Endothelial cell of umbilical vein (primary cell): ENCODE results near the gene FHOD3. TPM values are rescaled to one million over a fixed set of nuclear protein-coding genes. Genes with fewer than 3 reads are reported as not detected.

ENCODE experiments used
- BruUV-seq: library from RNA; stranded (reverse); fragments of 400-500 nt; replicated peaks from 2 replicates; lab custom pipeline; 2021; lab: Mats Ljungman, UMichigan
- CTCF ChIA-PET: fragments of 300-600, 350-600 bp; sonication (Branson Sonifier 250); formaldehyde crosslinking; loops from one replicate; lab custom pipeline; 2021; ENCODE audit warnings: antibody characterized with exemption, inconsistent platforms; lab: Charles Lee
- POLR2A ChIA-PET: fragments of 300-600, 350-600 bp; sonication (Branson Sonifier 250); formaldehyde crosslinking; loops from one replicate; lab custom pipeline; 2021; ENCODE audit warnings: antibody characterized with exemption, inconsistent platforms; lab: Charles Lee
- DNase-seq: peaks from one replicate; pipeline ENCODE4 v3.0.0-alpha.2; 2011; ENCODE audit warnings: low read depth, low spot score
- FAIRE-seq: peaks from 2 replicates; lab custom pipeline; 2011; peaks lifted over from hg19 to GRCh38; lab: Jason Lieb, UNC
- H2AFZ ChIP-seq: 2 replicates; pipeline ENCODE4 v1.6.0; 2012; ENCODE audit warnings: low read depth, low read length, control low read depth, inconsistent platforms
- H3K27ac ChIP-seq: 2 replicates; pipeline ENCODE4 v1.5.1; 2011; ENCODE audit warnings: low read depth, mild to moderate bottlenecking, control low read depth, low read length, moderate library complexity; ENCODE audit not compliant: insufficient read depth
- H3K27me3 ChIP-seq, 2 experiments: 2 replicates each; pipeline versions ENCODE4 v1.6.0 to v1.6.1; 2011; ENCODE audit warnings: low read length in 2 of 2, mixed read lengths in 1 of 2; ENCODE audit not compliant: control insufficient read depth in 2 of 2, insufficient read depth in 2 of 2
- H3K36me3 ChIP-seq, 2 experiments: 2 replicates in 1 of 2; 3 replicates in 1 of 2; pipeline ENCODE4 v1.5.1; 2011; ENCODE audit warnings: low read length in 2 of 2, mild to moderate bottlenecking in 1 of 2, moderate library complexity in 1 of 2; ENCODE audit not compliant: control insufficient read depth in 2 of 2, insufficient read depth in 2 of 2; ENCODE audit errors: extremely low read depth in 1 of 2
- H3K4me1 ChIP-seq: 3 replicates; pipeline ENCODE4 v1.5.1; 2011; ENCODE audit warnings: mild to moderate bottlenecking, low read length; ENCODE audit not compliant: control insufficient read depth, insufficient read depth; ENCODE audit errors: extremely low read depth
- H3K4me2 ChIP-seq: 2 replicates; pipeline ENCODE4 v1.6.1; 2011; ENCODE audit warnings: low read length, control low read depth, mixed read lengths; ENCODE audit not compliant: insufficient read depth
- H3K4me3 ChIP-seq, 3 experiments: fragments of 200-600 bp in 1 of 3; sonication (generic), shearing (Covaris generic) in 1 of 3; replicated peaks in 1 of 3; 2 replicates each; pipeline ENCODE4 v1.5.1; 2011 to 2016; ENCODE audit warnings: control low read depth in 3 of 3, low read length in 3 of 3, mild to moderate bottlenecking in 2 of 3, inconsistent platforms in 1 of 3, low read depth in 1 of 3, moderate library complexity in 1 of 3; ENCODE audit not compliant: insufficient read depth in 1 of 3
- H3K79me2 ChIP-seq: 2 replicates; pipeline ENCODE4 v1.6.0; 2012; ENCODE audit warnings: low read length, inconsistent platforms; ENCODE audit not compliant: control insufficient read depth, insufficient read depth
- H3K9ac ChIP-seq: replicated peaks from 2 replicates; pipeline ENCODE3; 2011; ENCODE audit warnings: low read length, control low read depth; ENCODE audit not compliant: insufficient read depth; ENCODE audit errors: extremely low read depth
- H3K9me1 ChIP-seq: replicated peaks from 3 replicates; pipeline ENCODE4 v1.6.0; 2011; ENCODE audit warnings: mild to moderate bottlenecking, low read length; ENCODE audit not compliant: control insufficient read depth, insufficient read depth; ENCODE audit errors: extremely low read depth
- H3K9me3 ChIP-seq: replicated peaks from 2 replicates; pipeline ENCODE4 v1.5.1; 2012; ENCODE audit warnings: low read length, inconsistent platforms; ENCODE audit not compliant: control insufficient read depth, insufficient read depth
- H4K20me1 ChIP-seq: replicated peaks from 2 replicates; pipeline ENCODE3; 2011; ENCODE audit warnings: mild to moderate bottlenecking, low read length; ENCODE audit not compliant: control insufficient read depth, insufficient read depth; ENCODE audit errors: extremely low read depth
- EZH2 ChIP-seq: IDR thresholded peaks from 2 replicates; pipeline ENCODE4 v1.6.1; 2012; ENCODE audit warnings: borderline replicate concordance, low read depth, mild to moderate bottlenecking, moderate library complexity, low read length, inconsistent platforms; ENCODE audit not compliant: severe bottlenecking
- FOS ChIP-seq: IDR thresholded peaks from 2 replicates; pipeline ENCODE4 v1.6.1; 2011; ENCODE audit warnings: mild to moderate bottlenecking, low read length, moderate library complexity, borderline replicate concordance; ENCODE audit not compliant: insufficient read depth
- GATA2 ChIP-seq: IDR thresholded peaks from 2 replicates; pipeline ENCODE4 v1.7.0; 2011; ENCODE audit warnings: low read depth, mild to moderate bottlenecking, moderate library complexity, mixed read lengths, low read length; ENCODE audit not compliant: insufficient read length, insufficient read depth
- JUN ChIP-seq: IDR thresholded peaks from 2 replicates; pipeline ENCODE4 v1.6.1; 2011; ENCODE audit warnings: borderline replicate concordance, low read depth; ENCODE audit not compliant: insufficient read length, insufficient read depth
- MYC ChIP-seq: IDR thresholded peaks from one replicate; pipeline ENCODE4 v1.6.1; 2011; ENCODE audit warnings: mild to moderate bottlenecking, low read depth, low read length
- POLR2A ChIP-seq: IDR thresholded peaks from 2 replicates; pipeline ENCODE4 v1.6.1; 2012; ENCODE audit warnings: low read depth, mild to moderate bottlenecking, control low read depth, low read length
- POLR2AphosphoS5 ChIP-seq: IDR thresholded peaks from 2 replicates; pipeline ENCODE4 v1.6.1; 2012; ENCODE audit warnings: low read depth, mild to moderate bottlenecking, control low read depth, low read length, moderate library complexity; ENCODE audit not compliant: insufficient read depth
- dilution Hi-C: fragments of 300-500 bp; cut with MboI; formaldehyde crosslinking; loops from one replicate; pipeline ENCODE4 v1.15.0; 2019; ENCODE audit warnings: low sequenced_read_pairs; ENCODE audit not compliant: extremely low pct_ligation_motif_present
- intact Hi-C: fragments of 100-400 bp; cut with micrococcal nuclease; formaldehyde crosslinking; loops from one replicate; pipeline ENCODE4 v1.10.0; 2022
- polyA plus RNA-seq, 4 experiments: library from polyadenylated mRNA; depleted of rRNA in 3 of 4; stranded (reverse) in 3 of 4; unstranded in 1 of 4; fragments of >200 nt; gene quantifications; 2 replicates each; pipeline versions ENCODE4 v1.2.1 to v1.2.3, GENCODE V29; 2011 to 2012; ENCODE audit warnings: missing spikeins in 1 of 4
- total RNA-seq: library from RNA; stranded (reverse); gene quantifications from 2 replicates; pipeline ENCODE4 v1.2.3, GENCODE V29; 2021
- TF ChIP-seq, protein P1 (sequence below), 2 donors: IDR thresholded peaks; 1 replicate in 1 of 2; 2 replicates in 1 of 2; pipeline ENCODE4 v1.5.1; 2011; ENCODE audit warnings: low read length in 2 of 2, mild to moderate bottlenecking in 2 of 2, moderate library complexity in 2 of 2, control low read depth in 1 of 2, inconsistent platforms in 1 of 2, low read depth in 1 of 2; ENCODE audit not compliant: insufficient read depth in 1 of 2; ENCODE audit errors: extremely low read depth in 1 of 2
- TF ChIP-seq, protein P2 (sequence below): IDR thresholded peaks from 2 replicates; pipeline ENCODE4 v1.6.1; 2011; ENCODE audit not compliant: insufficient read depth, insufficient read length

The FHOD3 gene
- total and polyA plus RNA-seq, 2 donors (not counting 3 experiments of a cell fraction or from before 2014, with no cell fraction given): 0.06 to 1.5 TPM

DNA sequence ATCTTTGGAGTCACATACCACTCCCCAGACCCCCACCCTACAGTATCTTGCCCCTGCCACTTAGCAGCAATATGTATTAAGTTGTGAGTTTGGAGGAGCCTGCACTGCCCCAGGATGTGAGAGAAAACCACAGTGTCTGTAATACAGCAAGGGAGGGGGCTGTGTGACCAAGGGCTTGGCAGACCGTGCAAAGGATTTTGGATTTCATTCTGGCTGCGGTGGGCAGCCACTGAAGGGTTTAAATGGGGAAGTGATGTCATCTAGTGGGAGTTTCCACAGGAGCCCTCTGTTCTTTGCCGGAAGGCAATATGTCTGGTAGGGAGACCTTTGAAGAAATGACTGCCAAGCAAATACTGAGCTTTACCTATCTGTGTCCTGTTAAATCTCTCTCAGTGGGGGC is 202.4 kb downstream of the FHOD3 start:
- Histone ChIP-seq H2AFZ (no peak overlapping the region), H3K4me2 (no peak overlapping the region), H3K9ac (no peak overlapping the region), H3K27me3 (no peaks in the 10 kb centered on the region), H3K9me1 (no peaks in the 10 kb centered on the region), H3K9me3 (no peaks in the 10 kb centered on the region), H3K36me3 (no peaks in the 10 kb centered on the region), H3K27ac (no peak overlapping the region), H3K4me1 (no peaks in the 10 kb centered on the region), H4K20me1 (no peaks in the 10 kb centered on the region), H3K79me2 (no peaks in the 10 kb centered on the region), H3K4me3 (no peak overlapping the region)
- dilution Hi-C loops (no loop called here), intact Hi-C loops (no loop called here)
- no TSS peak for BruUV-seq
- DNase-seq (no peak), FAIRE-seq (no peak)
- ChIA-PET CTCF (no interaction called here), POLR2A (no interaction called here)
- TF ChIP-seq MYC (no peak), EZH2 (no peak), JUN (no peak), FOS (no peak), POLR2AphosphoS5 (no peak)

DNA sequence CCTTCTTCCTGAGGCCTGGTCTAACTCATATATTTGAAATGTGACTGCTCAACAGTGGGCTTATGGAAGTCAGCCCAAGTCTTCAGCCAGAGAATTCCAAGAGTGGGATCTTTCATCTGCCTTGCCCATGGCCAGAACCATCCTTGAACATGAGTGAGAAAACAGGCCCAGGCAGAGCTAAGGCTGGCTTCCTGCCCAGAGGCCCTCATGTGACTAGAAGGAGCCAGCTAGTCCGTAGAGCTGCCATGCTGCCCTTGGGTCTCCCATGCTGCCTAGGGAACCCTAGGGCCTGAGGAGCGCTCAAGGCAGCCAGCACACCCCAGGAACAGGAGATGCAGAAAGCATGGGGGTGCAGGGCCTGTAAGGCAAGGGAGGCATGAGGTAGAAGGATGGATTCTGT is 203.6 kb downstream of the FHOD3 start:
- CTCF ChIA-PET: no interaction called here
- Histone ChIP-seq H3K4me3 (no peak overlapping the region), H3K9ac (no peak overlapping the region), H3K9me1 (no peaks in the 10 kb centered on the region), H3K4me2 (no peak overlapping the region), H3K4me1 (no peaks in the 10 kb centered on the region), H4K20me1 (no peaks in the 10 kb centered on the region), H3K27ac (no peak overlapping the region), H3K9me3 (no peaks in the 10 kb centered on the region), H2AFZ (no peak overlapping the region), H3K36me3 (no peaks in the 10 kb centered on the region), H3K27me3 (no peaks in the 10 kb centered on the region), H3K79me2 (no peaks in the 10 kb centered on the region)
- DNase-seq (no peak), FAIRE-seq (no peak)
- TF ChIP-seq MYC: no peak
- TF ChIP-seq GATA2: no peak
- TF ChIP-seq JUN: no peak
- no peak for TF ChIP-seq FOS
- no peak for TF ChIP-seq POLR2A
- TF ChIP-seq, protein P1, sequence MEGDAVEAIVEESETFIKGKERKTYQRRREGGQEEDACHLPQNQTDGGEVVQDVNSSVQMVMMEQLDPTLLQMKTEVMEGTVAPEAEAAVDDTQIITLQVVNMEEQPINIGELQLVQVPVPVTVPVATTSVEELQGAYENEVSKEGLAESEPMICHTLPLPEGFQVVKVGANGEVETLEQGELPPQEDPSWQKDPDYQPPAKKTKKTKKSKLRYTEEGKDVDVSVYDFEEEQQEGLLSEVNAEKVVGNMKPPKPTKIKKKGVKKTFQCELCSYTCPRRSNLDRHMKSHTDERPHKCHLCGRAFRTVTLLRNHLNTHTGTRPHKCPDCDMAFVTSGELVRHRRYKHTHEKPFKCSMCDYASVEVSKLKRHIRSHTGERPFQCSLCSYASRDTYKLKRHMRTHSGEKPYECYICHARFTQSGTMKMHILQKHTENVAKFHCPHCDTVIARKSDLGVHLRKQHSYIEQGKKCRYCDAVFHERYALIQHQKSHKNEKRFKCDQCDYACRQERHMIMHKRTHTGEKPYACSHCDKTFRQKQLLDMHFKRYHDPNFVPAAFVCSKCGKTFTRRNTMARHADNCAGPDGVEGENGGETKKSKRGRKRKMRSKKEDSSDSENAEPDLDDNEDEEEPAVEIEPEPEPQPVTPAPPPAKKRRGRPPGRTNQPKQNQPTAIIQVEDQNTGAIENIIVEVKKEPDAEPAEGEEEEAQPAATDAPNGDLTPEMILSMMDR (IDR thresholded peaks at IDR 0.05; ENCODE audit: extremely low read depth in 1 of 2, insufficient read depth in 1 of 2, low read depth in 1 of 2, low read length in 2 of 2): no peak
- no peak for TF ChIP-seq EZH2
- TF ChIP-seq POLR2AphosphoS5: no peak
- TF ChIP-seq, protein P2, sequence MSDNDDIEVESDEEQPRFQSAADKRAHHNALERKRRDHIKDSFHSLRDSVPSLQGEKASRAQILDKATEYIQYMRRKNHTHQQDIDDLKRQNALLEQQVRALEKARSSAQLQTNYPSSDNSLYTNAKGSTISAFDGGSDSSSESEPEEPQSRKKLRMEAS: no peak
- POLR2A ChIA-PET: no interaction called here
- dilution Hi-C loops: no loop called here
- intact Hi-C loops: no loop called here
- BruUV-seq: no TSS peak
